HG03064 (cell line): Measurements from ENCODE around the gene LRRC28.

Experiments used
- ATAC-seq: cut with Tn5 transposase; IDR thresholded peaks from one replicate; pipeline ENCODE4 v1.9.1; 2021; ENCODE audit warnings: low read depth; ENCODE audit not compliant: unreplicated experiment

LRRC28 gene

GRCh38 chr15:99248000-99248715, 3.1 kb upstream of the LRRC28 start:
- ATAC-seq, result no peak

- no peak for ATAC-seq
These were observed 1.9 kb upstream of the LRRC28 start, which contains the start of gene TTC23 for GRCh38 chr15:99249270-99249841. TTC23 (minus strand) TSS chr15:99249581; CDS start chr15:99228712, 20,869 bp downstream.

GRCh38 chr15:99250001-99250400, 1.3 kb upstream of the LRRC28 start:
- no peak for ATAC-seq

GRCh38 chr15:99250494-99250856, 806 bp upstream of the LRRC28 start:
- ATAC-seq, result no peak

GRCh38 chr15:99252326-99252725, 1.0 kb downstream of the LRRC28 start:
- no peak for ATAC-seq

- no peak for ATAC-seq
These were observed 2.3 kb downstream of the LRRC28 start for GRCh38 chr15:99253381-99254090.

- ATAC-seq, result no peak
These were observed 5.9 kb downstream of the LRRC28 start for GRCh38 chr15:99257107-99257750.

GRCh38 chr15:99264125-99264524, 12.8 kb downstream of the LRRC28 start:
- no peak for ATAC-seq

GRCh38 chr15:99265541-99266070, 14.3 kb downstream of the LRRC28 start:
- no peak for ATAC-seq

GRCh38 chr15:99267957-99268356, 16.7 kb downstream of the LRRC28 start:
- no peak for ATAC-seq

GRCh38 chr15:99268431-99268830, 17.1 kb downstream of the LRRC28 start:
- ATAC-seq, result no peak

GRCh38 chr15:99273801-99274200, 22.5 kb downstream of the LRRC28 start:
- ATAC-seq, result no peak

- ATAC-seq, result no peak
These were observed 23.8 kb downstream of the LRRC28 start for GRCh38 chr15:99275061-99275460.

GRCh38 chr15:99275525-99276128, 24.3 kb downstream of the LRRC28 start:
- no peak for ATAC-seq

- ATAC-seq, result no peak
These were observed 28.0 kb downstream of the LRRC28 start for GRCh38 chr15:99279290-99279689.

- no peak for ATAC-seq
These were observed 28.5 kb downstream of the LRRC28 start for GRCh38 chr15:99279827-99280226.

GRCh38 chr15:99282121-99282520, 30.8 kb downstream of the LRRC28 start:
- ATAC-seq, result no peak

- no peak for ATAC-seq
These were observed 31.3 kb downstream of the LRRC28 start for GRCh38 chr15:99282586-99282985.

- no peak for ATAC-seq
These were observed 32.4 kb downstream of the LRRC28 start for GRCh38 chr15:99283717-99284116.

- ATAC-seq, result no peak
These were observed 40.4 kb downstream of the LRRC28 start for GRCh38 chr15:99291643-99292042.

GRCh38 chr15:99295840-99296239, 44.6 kb downstream of the LRRC28 start:
- ATAC-seq, result no peak
